ENCODE data around the gene SCYL1.

- no peak for TF ChIP-seq CTCF (IDR thresholded peaks at IDR 0.05)
- TF ChIP-seq EZH2phosphoT487 (IDR thresholded peaks at IDR 0.05), result peak; percentile 94
These were observed 14.9 kb downstream of the SCYL1 start for GRCh38 chr11:65539744-65540289.

Data from neural progenitor cell (in vitro differentiated cells).